Measurements from ENCODE around the gene TTLL10.
"Not testable (repeated sequence)": the region's sequence is repeated elsewhere in the genome, so short reads cannot be mapped to it uniquely, and the experiment has no call there.

The TTLL10 gene

DNA sequence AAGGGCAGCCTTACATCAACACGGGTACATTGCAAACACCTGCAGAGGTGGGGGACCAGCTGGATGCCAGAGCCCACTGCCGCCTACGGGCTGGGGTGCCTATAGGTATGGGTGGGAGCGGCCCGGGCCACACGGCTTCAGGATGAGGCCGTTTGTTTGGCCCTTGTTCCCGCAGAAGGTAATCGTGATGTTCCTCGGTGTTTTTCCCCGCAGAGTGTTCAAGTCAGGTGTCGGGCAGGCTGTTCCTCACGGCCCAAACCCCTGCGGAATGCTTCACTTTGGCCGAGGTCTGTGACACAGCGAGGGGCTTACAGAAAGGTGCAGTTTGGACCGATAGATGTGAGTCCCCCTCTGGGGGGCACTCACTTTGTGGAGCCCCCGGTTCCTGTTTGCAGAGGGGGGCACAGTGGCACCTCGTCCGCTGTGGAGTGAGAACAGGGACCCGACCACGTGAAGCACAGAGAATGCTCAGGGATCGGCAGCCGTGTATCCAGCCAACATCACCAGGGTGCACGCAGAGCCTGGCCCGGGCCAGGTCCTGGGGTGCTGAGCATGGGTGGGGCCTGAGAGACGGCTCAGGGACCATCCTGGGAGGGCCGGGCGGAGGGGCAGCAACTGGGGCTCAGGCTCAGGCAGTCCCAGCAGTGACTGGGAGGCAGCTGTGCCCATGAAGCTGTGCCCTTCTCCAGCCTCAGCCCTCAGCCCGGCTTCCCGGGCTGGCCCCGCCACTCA lies 453 bp upstream of the TTLL10 start:
- H3K27ac Mint-ChIP-seq = no peak overlapping the region
- H3K27me3 Mint-ChIP-seq = peaks cover 5% of the 10 kb centered on the region
- no peak overlapping the region for H3K4me3 Mint-ChIP-seq
- H3K9me3 Mint-ChIP-seq = no peaks in the 10 kb centered on the region
- peaks cover 13% of the 10 kb centered on the region for H3K4me1 Mint-ChIP-seq
- H3K36me3 Mint-ChIP-seq = no peaks in the 10 kb centered on the region

DNA sequence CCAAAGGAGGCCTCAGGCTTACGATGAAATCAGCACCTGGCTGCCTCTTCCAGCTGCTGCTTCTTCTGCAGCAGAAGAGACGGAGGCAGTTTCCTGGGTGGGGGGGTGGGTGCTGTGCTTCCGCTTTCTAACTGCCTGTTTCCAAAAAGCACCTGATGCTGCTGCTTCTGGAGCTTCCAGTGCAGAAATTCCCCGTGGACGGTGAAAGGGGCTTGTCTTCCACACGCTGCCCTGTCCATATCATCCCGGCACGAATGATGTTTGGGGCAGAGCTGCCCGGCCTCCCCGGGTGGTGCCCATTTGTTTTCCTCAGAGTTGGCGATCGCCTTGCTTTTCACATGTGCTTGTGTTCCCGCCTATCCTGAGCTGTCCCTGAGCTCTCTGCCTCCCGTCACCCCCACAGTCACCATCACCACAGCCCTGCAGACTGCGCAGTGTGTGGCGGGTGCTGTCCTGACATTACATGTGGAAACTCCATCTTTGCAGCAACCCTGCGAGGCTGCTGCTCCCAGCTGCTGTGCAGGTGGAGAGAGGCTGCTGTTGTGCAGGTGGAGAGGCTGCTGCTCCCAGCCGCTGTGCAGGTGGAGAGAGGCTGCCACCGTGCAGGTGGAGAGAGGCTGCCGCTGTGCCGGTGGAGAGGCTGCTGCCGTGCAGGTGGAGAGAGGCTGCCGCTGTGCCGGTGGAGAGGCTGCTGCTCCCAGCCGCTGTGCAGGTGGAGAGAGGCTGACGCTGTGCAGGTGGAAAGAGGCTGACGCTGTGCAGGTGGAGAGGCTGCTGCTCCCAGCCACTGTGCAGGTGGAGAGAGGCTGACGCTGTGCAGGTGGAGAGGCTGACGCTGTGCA lies 1.8 kb downstream of the TTLL10 start:
- peaks cover 7% of the 10 kb centered on the region for H3K4me1 Mint-ChIP-seq
- no peaks in the 10 kb centered on the region for H3K9me3 Mint-ChIP-seq
- no peaks in the 10 kb centered on the region for H3K36me3 Mint-ChIP-seq
- no peak overlapping the region for H3K4me3 Mint-ChIP-seq
- peaks cover 1% of the 10 kb centered on the region for H3K27me3 Mint-ChIP-seq
- H3K27ac Mint-ChIP-seq = no peak overlapping the region

DNA sequence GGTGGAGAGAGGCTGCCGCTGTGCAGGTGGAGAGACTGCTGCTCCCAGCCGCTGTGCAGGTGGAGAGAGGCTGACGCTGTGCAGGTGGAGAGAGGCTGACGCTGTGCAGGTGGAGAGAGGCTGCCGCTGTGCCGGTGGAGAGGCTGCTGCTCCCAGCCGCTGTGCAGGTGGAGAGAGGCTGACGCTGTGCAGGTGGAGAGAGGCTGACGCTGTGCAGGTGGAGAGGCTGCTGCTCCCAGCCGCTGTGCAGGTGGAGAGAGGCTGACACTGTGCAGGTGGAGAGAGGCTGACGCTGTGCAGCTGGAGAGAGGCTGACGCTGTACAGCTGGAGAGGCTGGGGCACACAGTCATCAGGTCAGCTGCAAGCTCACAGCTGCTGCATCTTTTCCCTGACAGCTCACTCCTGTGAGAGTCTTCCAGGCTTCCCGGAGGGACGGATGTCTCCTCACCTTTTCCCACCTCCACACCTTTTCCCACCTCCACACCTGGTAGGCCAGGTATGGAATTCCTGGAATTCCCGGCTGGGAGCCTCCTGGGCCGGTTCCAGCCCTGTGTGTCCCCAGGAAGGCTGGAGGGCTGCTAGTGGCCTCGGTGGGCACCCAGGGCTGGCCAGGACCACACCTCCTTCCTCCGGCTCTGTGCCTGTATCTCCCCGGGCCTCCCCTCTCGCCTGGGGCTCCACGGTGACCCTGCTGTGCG lies 2.5 kb downstream of the TTLL10 start:
- H3K36me3 Mint-ChIP-seq, H3K9me3 Mint-ChIP-seq, H3K27me3 Mint-ChIP-seq, H3K4me1 Mint-ChIP-seq, H3K27ac Mint-ChIP-seq, H3K4me3 Mint-ChIP-seq: not testable (repeated sequence)

DNA sequence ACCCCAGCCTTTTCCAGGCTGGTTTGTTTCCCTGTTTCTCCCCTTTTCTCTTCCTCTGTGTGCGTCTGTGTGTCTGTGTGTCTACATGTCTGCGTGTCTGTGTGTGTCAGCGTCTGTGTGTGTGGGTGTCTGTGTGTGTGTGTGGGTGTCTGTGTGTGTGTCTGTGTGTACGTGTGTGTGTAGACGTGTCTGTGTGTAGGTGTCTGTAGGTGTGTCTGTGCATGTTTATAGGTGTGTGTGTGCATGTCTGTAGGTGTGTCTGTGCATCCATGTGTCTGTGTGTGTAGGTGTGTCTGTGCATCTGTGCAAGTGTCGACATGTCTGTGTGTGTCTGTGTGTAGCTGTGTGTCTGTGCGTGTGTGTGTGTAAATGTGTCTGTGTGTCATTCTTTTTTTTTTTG lies 3.3 kb downstream of the TTLL10 start:
- Mint-ChIP-seq H3K9me3 (no peaks in the 10 kb centered on the region), H3K4me3 (no peak overlapping the region), H3K27ac (peak overlapping the region; percentile 10), H3K36me3 (no peaks in the 10 kb centered on the region), H3K4me1 (peaks cover 7% of the 10 kb centered on the region), H3K27me3 (peaks cover 1% of the 10 kb centered on the region)

DNA sequence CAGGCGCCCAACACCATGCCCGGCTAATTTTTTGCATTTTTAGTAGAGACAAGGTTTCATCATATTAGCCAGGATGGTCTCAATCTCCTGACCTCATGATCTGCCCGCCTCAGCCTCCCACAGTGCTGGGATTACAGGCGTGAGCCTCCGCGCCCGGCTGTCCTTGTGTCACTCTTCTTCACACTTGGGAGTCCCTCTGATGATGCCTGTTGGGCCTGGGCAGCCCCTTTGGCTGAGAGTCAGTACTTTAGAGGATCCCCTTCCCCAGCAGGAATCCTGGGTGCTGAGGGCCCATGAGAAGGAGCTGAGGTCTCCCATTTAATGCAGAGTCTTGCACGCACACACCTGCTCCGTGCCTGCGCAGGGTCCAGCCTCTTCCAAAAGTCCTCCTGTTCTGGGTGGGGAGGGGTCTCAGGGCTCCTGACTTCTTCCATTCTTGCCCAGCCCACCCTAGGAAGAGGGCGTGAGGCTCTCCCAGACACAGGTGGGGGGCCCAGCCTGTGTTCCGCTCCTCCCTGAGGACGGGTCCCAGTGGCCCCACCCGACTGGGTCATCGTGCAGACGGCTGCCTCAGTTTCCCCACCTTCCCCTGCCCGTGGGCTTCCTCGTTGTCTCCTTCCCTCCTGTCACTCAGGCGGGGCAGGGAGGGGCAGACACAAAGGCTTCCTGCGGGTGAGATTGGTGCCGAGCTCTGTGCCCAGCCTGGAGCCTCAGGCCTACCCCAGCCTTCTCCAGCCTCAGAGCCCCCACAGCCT lies 3.9 kb downstream of the TTLL10 start:
- Mint-ChIP-seq H3K27me3 (no peaks in the 10 kb centered on the region), H3K4me3 (no peak overlapping the region), H3K4me1 (peaks cover 3% of the 10 kb centered on the region), H3K36me3 (no peaks in the 10 kb centered on the region), H3K27ac (no peak overlapping the region), H3K9me3 (no peaks in the 10 kb centered on the region)

DNA sequence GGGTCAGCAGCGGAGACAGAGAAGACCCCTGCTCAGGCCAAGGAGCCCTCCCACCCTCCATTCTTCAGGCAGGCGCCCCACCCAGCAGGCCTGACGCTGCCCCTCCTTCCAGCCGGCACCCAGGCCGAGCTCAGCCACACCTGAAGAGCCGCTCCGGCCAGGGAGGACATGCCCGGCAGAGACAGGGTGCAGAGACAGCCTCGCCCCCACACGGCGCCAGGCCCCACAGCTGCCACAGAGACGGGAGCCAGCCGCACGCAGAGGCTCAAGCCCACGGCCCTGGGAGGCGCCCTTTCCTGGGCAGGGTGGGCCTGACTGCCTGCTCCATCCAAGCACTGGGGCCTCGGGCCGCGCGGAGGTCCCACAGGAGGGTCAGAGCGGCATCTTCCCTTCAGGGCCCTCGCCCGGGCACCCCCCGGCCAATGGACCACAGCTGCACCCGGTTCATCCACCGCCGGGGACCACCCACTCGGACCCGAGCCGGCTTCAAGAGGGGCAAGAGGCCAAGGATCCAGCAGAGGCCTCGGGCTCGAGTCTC lies 5.2 kb downstream of the TTLL10 start:
- Mint-ChIP-seq H3K9me3 (no peaks in the 10 kb centered on the region), H3K4me1 (peaks cover 6% of the 10 kb centered on the region)

DNA sequence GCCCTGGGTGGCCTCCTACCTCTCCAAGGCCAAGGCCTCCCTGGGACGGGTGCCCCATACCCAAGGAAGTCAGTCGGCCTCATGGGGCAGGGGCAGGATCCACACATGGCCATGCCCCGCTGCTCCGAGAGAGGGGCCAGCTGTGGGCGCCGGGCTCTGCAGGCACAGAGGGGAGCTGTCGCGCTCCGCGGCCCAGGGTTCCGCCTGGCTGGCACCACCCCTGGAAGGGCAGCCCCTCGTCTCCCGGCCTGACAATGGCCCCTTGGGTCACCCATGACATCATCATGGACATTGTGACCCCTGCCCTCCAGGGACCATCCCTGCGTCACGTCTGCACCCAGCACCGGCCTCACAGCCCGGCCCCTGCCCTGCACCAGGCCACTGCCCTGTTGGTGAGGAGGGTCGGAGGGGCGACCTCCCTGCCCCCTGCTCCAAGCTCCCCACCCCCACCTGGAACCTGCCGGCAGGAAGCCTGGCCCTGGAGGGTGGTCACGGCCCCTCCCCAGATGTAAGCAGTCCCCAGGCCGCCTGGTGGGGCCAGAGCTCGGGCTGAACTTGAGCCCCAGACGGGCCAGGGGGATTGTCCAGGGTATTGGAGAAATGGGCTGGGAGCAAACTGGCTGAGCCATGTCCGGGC lies 5.8 kb downstream of the TTLL10 start:
- H3K4me1 Mint-ChIP-seq = peaks cover 4% of the 10 kb centered on the region
- no peaks in the 10 kb centered on the region for H3K36me3 Mint-ChIP-seq
- peaks cover 1% of the 10 kb centered on the region for H3K27me3 Mint-ChIP-seq
- no peak overlapping the region for H3K27ac Mint-ChIP-seq
- H3K9me3 Mint-ChIP-seq = no peaks in the 10 kb centered on the region
- no peak overlapping the region for H3K4me3 Mint-ChIP-seq

More for the DNA sequence above, 5.2 kb downstream of the TTLL10 start:
- Mint-ChIP-seq H3K27ac (no peak overlapping the region), H3K27me3 (peaks cover 1% of the 10 kb centered on the region), H3K4me3 (no peak overlapping the region), H3K36me3 (no peaks in the 10 kb centered on the region)

DNA sequence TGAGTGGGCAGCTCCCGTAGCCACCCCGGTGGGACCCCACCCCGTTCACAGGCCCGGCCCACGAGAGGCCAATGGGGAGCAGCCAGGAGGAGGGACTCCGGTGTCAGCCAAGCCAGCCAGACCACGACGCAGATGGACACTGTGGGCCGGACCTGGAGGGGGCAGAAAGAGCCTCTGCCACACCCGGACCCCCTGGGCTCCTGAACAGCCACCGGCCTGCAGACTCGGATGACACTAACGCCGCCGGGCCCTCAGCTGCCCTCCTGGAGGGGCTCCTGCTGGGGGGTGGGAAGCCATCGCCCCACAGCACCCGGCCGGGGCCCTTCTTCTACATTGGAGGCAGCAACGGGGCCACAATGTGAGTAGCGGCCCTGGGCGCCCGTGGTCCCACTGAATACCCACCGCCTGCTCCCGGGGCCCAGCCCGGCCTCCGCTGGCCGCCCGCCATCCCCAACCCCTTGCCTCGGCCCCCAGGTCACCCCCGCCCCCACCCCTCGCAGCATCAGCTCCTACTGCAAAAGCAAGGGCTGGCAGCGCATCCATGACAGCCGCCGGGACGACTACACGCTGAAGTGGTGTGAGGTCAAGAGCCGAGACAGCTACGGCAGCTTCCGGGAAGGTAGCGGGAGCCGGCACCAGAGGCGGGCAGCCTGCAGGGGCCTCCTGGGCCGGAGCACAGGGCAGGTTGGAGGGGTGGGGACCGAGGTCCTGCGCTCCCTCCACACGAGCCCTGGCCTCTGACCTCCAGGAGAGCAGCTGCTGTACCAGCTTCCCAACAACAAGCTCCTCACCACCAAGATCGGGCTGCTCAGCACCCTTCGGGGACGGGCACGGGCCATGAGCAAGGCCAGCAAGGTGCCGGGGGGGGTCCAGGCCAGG lies 6.5 kb downstream of the TTLL10 start:
- H3K27ac Mint-ChIP-seq = no peak overlapping the region
- H3K36me3 Mint-ChIP-seq = no peaks in the 10 kb centered on the region
- no peak overlapping the region for H3K4me3 Mint-ChIP-seq
- H3K4me1 Mint-ChIP-seq = peaks cover 4% of the 10 kb centered on the region
- H3K9me3 Mint-ChIP-seq = no peaks in the 10 kb centered on the region
- H3K27me3 Mint-ChIP-seq = peaks cover 1% of the 10 kb centered on the region

DNA sequence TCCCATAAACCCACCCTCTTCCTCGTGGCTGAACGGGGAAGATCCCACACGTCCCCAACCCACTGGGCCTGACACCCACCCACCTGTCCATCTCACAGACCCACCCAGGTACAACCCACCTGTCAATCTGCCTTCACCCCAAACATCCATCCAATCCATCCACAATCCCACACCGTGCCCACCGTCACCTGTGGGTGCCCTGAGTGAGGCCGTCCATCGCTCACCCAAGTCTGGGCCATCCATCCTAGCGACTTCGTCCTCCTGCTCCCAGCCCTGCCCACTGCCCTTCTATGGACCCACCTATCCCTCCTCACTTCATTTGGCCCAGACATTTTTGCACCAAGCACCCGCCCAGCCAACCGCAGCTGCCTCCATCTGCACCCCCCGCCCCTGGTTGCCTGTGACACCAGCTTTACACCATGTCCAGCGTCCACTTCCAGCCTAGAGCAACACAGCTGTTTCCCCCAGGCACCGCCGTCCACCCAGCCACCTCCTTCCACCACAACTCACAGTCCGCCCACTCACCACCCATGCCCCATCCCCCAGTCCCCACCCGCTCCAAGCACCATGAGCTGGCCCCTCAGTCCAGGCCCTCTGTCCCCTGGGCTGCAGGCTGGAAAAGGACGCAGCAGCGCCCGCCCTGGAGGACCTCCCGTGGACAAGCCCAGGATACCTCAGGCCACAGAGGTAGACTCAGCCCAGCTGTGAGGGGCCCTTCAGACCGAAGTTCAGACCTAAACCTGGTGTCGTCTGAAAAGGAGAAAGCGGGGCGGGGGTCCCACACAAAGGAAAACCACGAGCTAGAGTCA lies 7.7 kb downstream of the TTLL10 start:
- Mint-ChIP-seq H3K4me3 (no peak overlapping the region), H3K36me3 (no peaks in the 10 kb centered on the region), H3K4me1 (peaks cover 4% of the 10 kb centered on the region), H3K9me3 (no peaks in the 10 kb centered on the region), H3K27me3 (peaks cover 1% of the 10 kb centered on the region), H3K27ac (no peak overlapping the region)

DNA sequence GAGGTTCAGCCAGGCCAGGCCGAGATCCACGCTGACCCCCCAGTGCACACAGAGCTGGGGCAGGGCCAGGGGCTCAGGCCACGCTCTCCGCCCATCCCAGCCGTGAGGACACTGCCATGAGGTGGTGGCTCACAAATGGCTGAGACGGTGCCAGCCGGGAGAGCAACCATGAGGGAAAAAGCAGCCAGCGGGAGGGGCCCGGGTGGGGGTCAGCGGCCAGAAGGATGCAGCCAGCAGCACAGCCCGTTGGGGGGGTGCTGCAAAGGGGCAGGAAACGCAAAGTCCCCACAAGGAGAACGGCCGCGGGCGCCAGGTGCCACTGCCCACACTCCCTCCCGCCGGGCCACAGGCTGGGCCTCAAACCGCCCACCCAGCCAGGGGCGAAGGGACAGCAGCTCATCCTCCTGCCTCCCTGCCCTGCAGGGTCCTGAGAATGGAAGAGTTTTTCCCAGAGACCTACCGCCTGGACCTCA lies 8.3 kb downstream of the TTLL10 start:
- no peaks in the 10 kb centered on the region for H3K9me3 Mint-ChIP-seq
- H3K4me3 Mint-ChIP-seq = no peak overlapping the region
- no peaks in the 10 kb centered on the region for H3K36me3 Mint-ChIP-seq
- H3K4me1 Mint-ChIP-seq = peaks cover 4% of the 10 kb centered on the region
- H3K27me3 Mint-ChIP-seq = peaks cover 1% of the 10 kb centered on the region
- peak overlapping the region; percentile 41 for H3K27ac Mint-ChIP-seq

DNA sequence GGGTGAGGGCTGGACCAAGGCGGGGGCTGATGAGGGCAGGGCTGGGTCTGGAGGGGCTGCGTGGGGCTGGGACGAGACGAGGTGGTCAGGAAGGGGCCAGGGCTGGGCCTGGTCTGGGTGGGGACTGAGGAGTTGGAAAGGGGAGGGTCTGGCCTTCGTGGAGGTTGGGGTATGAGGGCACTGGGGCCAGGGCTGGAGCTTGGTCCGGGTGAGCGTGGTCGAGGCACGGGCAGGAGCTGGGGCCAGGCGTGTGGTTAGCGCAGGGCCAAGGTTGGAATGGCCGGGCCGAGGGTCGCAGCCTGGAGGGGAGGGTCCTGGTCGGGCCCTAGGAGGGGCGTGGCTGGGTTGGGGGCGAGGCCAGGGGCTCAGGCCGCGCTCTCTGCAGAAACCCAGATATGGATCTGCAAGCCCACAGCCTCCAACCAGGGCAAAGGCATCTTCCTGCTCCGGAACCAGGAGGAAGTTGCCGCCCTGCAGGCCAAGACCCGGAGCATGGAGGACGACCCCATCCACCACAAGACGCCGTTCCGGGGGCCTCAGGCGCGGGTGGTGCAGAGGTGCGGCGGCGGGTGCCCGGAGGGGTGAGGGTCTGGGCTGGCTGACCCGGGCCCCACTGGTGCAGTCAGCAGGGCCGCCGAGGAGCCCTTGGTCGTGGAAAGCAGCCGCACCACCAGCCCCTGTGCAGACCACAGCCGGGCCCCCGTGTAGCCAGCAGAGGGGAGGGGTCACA lies 9.0 kb downstream of the TTLL10 start:
- Mint-ChIP-seq H3K36me3 (no peaks in the 10 kb centered on the region), H3K4me3 (no peak overlapping the region), H3K9me3 (no peaks in the 10 kb centered on the region), H3K27me3 (peaks cover 1% of the 10 kb centered on the region), H3K27ac (no peak overlapping the region), H3K4me1 (peaks cover 4% of the 10 kb centered on the region)

DNA sequence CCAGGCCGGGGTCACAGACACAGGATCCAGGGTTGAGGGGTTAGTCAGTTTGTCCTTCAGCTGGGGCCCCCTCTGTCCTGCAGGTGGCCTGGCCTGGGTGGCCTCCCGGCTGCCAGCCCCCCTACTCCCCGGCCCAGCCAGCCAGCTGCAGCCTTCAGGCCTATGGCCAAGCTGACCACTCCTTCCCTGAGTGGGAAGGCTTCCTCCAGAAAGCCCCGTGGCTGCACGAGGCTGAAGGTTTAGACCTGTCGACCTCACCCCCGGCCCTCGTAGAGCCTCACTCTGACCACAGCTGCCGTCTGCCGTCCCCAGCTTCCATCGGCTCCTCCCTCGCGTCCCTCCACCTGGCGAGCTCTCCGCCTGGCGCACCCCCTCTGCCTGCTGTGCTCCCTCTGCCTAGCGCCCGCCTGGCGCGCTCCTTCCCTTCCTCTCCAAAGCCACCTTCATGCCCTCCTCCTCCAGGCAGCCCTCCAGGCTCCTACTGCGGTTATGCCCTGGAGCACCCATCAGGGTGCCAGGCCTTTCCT lies 9.6 kb downstream of the TTLL10 start:
- Mint-ChIP-seq H3K27me3 (peaks cover 1% of the 10 kb centered on the region), H3K27ac (no peak overlapping the region), H3K36me3 (no peaks in the 10 kb centered on the region), H3K4me1 (peaks cover 4% of the 10 kb centered on the region), H3K9me3 (no peaks in the 10 kb centered on the region), H3K4me3 (no peak overlapping the region)
